Loucy (cell line): ENCODE measurements around the gene HSPG2.

Experiments
- H2AFZ ChIP-seq: fragments of 200-600 bp; sonication (generic); 2 replicates; pipeline ENCODE4 v1.6.0; 2016; ENCODE audit warnings: antibody characterized with exemption, mild to moderate bottlenecking, low read length, moderate library complexity
- H3F3A ChIP-seq: fragments of 200-600 bp; 2 replicates; pipeline ENCODE4 v1.6.0; 2016; ENCODE audit warnings: antibody characterized with exemption, low read depth, mild to moderate bottlenecking
- H3K27me3 ChIP-seq: fragments of 200-600 bp; sonication (generic); 2 replicates; pipeline ENCODE4 v1.6.1; 2014; ENCODE audit warnings: low read length, mild to moderate bottlenecking; ENCODE audit not compliant: insufficient read depth, poor library complexity, severe bottlenecking
- H3K36me3 ChIP-seq: fragments of 200-600 bp; sonication (generic); 2 replicates; pipeline ENCODE4 v1.6.1; 2016; ENCODE audit warnings: low read length; ENCODE audit not compliant: insufficient read depth
- H3K4me1 ChIP-seq: fragments of 200-600 bp; sonication (generic); 2 replicates; pipeline ENCODE4 v1.5.1; 2014; ENCODE audit warnings: low read length, mild to moderate bottlenecking; ENCODE audit not compliant: insufficient read depth, poor library complexity, severe bottlenecking
- H3K4me2 ChIP-seq: fragments of 200-600 bp; sonication (generic); 2 replicates; pipeline ENCODE4 v1.6.0; 2014; ENCODE audit warnings: antibody characterized with exemption, low read length, low read depth, mild to moderate bottlenecking; ENCODE audit not compliant: poor library complexity, severe bottlenecking
- H3K4me3 ChIP-seq: fragments of 200-600 bp; sonication (generic); 2 replicates; pipeline ENCODE4 v1.5.1; 2014; ENCODE audit warnings: low read length, mild to moderate bottlenecking, mixed read lengths; ENCODE audit not compliant: poor library complexity, severe bottlenecking
- H3K79me2 ChIP-seq: fragments of 200-600 bp; sonication (generic); 2 replicates; pipeline ENCODE4 v1.6.1; 2014; ENCODE audit warnings: low read length; ENCODE audit not compliant: insufficient read depth
- H3K9ac ChIP-seq: fragments of 200-600 bp; sonication (generic); 2 replicates; pipeline ENCODE4 v1.6.0; 2014; ENCODE audit warnings: mild to moderate bottlenecking, low read depth, low read length, moderate library complexity; ENCODE audit not compliant: poor library complexity, severe bottlenecking
- H3K9me2 ChIP-seq: fragments of 200-600 bp; sonication (generic); replicated peaks from 2 replicates; pipeline ENCODE4 v1.6.1; 2016; ENCODE audit warnings: low read depth, low read length, mixed read lengths
- H3K9me3 ChIP-seq: fragments of 200-600 bp; sonication (generic); 2 replicates; pipeline ENCODE4 v1.6.1; 2014; ENCODE audit warnings: mild to moderate bottlenecking, antibody characterized with exemption, low read length, low read depth; ENCODE audit not compliant: insufficient read depth
- H4K20me1 ChIP-seq: fragments of 200-600 bp; sonication (generic); 2 replicates; pipeline ENCODE4 v1.6.0; 2014; ENCODE audit warnings: antibody characterized with exemption, low read length, mild to moderate bottlenecking; ENCODE audit not compliant: insufficient read depth, poor library complexity, severe bottlenecking
- CTCF ChIP-seq: fragments of 200-600 bp; sonication (generic); conservative IDR thresholded peaks from 2 replicates; pipeline ENCODE4 v1.5.1; 2014; ENCODE audit warnings: mild to moderate bottlenecking, antibody characterized with exemption, low read length
- EZH2phosphoT487 ChIP-seq: fragments of 200-600 bp; IDR thresholded peaks from 2 replicates; pipeline ENCODE4 v1.6.1; 2018; ENCODE audit warnings: antibody characterized with exemption, mild to moderate bottlenecking, moderate library complexity, borderline replicate concordance

Gene HSPG2

GRCh38 chr1:21930629-21931170, 6.4 kb downstream of the HSPG2 start:
- Histone ChIP-seq H4K20me1 (no peaks in the 10 kb centered on the region), H3F3A (no peaks in the 10 kb centered on the region)

GRCh38 chr1:21930080-21930571, 7.0 kb downstream of the HSPG2 start:
- Histone ChIP-seq H2AFZ (no peak overlapping the region), H3F3A (no peaks in the 10 kb centered on the region), H3K9me3 (no peaks in the 10 kb centered on the region), H3K36me3 (no peaks in the 10 kb centered on the region), H4K20me1 (no peaks in the 10 kb centered on the region), H3K4me1 (no peaks in the 10 kb centered on the region), H3K4me3 (no peak overlapping the region), H3K9me2 (no peaks in the 10 kb centered on the region), H3K27me3 (no peaks in the 10 kb centered on the region), H3K9ac (no peak overlapping the region), H3K79me2 (no peaks in the 10 kb centered on the region), H3K4me2 (no peak overlapping the region)
- TF ChIP-seq CTCF (no peak), EZH2phosphoT487 (no peak)

More at GRCh38 chr1:21930629-21931170, 6.4 kb downstream of the HSPG2 start:
- Histone ChIP-seq H3K9me2 (no peaks in the 10 kb centered on the region), H3K4me1 (no peaks in the 10 kb centered on the region), H3K9me3 (no peaks in the 10 kb centered on the region), H3K4me2 (no peak overlapping the region), H3K27me3 (no peaks in the 10 kb centered on the region), H3K4me3 (no peak overlapping the region), H3K36me3 (no peaks in the 10 kb centered on the region), H2AFZ (no peak overlapping the region), H3K79me2 (no peaks in the 10 kb centered on the region), H3K9ac (no peak overlapping the region)
- TF ChIP-seq EZH2phosphoT487, result no peak
- no peak for TF ChIP-seq CTCF

GRCh38 chr1:21927533-21928237, 9.4 kb downstream of the HSPG2 start:
- Histone ChIP-seq H3K79me2 (no peaks in the 10 kb centered on the region), H3K9me2 (no peaks in the 10 kb centered on the region), H3K4me1 (no peaks in the 10 kb centered on the region), H3K4me2 (no peak overlapping the region), H2AFZ (no peak overlapping the region), H3K9ac (no peak overlapping the region), H3F3A (no peaks in the 10 kb centered on the region), H3K27me3 (no peaks in the 10 kb centered on the region), H3K36me3 (no peaks in the 10 kb centered on the region), H3K4me3 (no peak overlapping the region), H4K20me1 (no peaks in the 10 kb centered on the region), H3K9me3 (no peaks in the 10 kb centered on the region)
- TF ChIP-seq EZH2phosphoT487, result no peak
- no peak for TF ChIP-seq CTCF
